ENCODE results near the gene AGBL4. TPM values are rescaled to one million over a fixed set of nuclear protein-coding genes. Genes with fewer than 3 reads are reported as not detected.

Gene AGBL4
- total and polyA plus RNA-seq, 2 of the 13 experiments (the other 11 are each of a cell fraction or from before 2014, with no cell fraction given): not detected

- in situ Hi-C loops (cut with HindIII; ENCODE audit: extremely low pct_ligation_motif_present, low pct_unique_long_range_greater_than_20kb): no loop called here
Observed at GRCh38 chr1:49050041-49050440, 973.7 kb downstream of the AGBL4 start.

More at GRCh38 chr1:49050041-49050440, 973.7 kb downstream of the AGBL4 start:
- Histone ChIP-seq H3K27me3 (ENCODE audit: control insufficient read depth in 1 of 2, insufficient read depth in 2 of 2, low read length in 2 of 2) (no peaks in the 10 kb centered on the region), H4K20me1 (ENCODE audit: insufficient read depth, low read length) (no peaks in the 10 kb centered on the region), H3K4me1 (ENCODE audit: insufficient read depth, low read length) (no peaks in the 10 kb centered on the region), H3K36me3 (replicated peaks in 1 of 2; ENCODE audit: control insufficient read depth in 1 of 2, insufficient read depth in 2 of 2, low read length in 2 of 2) (no peaks in the 10 kb centered on the region), H3K9me3 (ENCODE audit: low read length) (peaks cover 61% of the 10 kb centered on the region), H2AFZ (ENCODE audit: low read length) (no peak overlapping the region), H3K9ac (ENCODE audit: insufficient read depth, low read depth, low read length) (no peak overlapping the region), H3K4me3 (replicated peaks in 1 of 3; ENCODE audit: insufficient read depth in 1 of 3, low read depth in 2 of 3, low read length in 3 of 3) (no peak overlapping the region), H3K4me2 (ENCODE audit: low read depth, low read length) (no peak overlapping the region), H3K27ac (ENCODE audit: extremely low read length, insufficient read depth, low read length) (no peak overlapping the region), H3K79me2 (ENCODE audit: insufficient read depth, low read length) (no peaks in the 10 kb centered on the region)
- POLR2A ChIA-PET: no interaction called here
- DNase-seq (ENCODE audit: low spot score): no peak
- intact Hi-C loops (cut with micrococcal nuclease; ENCODE audit: unreplicated experiment): no loop called here
- no peak for TF ChIP-seq SKIL (CRISPR knock-in tag; IDR thresholded peaks at IDR 0.05; ENCODE audit: borderline replicate concordance)
- TF ChIP-seq POLR2A (IDR thresholded peaks at IDR 0.05; ENCODE audit: insufficient read depth in 1 of 2, low read depth in 2 of 2, low read length in 2 of 2): no peak
- no peak for TF ChIP-seq ZNF264 (CRISPR knock-in tag; IDR thresholded peaks at IDR 0.05)
- TF ChIP-seq FIP1L1 (IDR thresholded peaks at IDR 0.05; ENCODE audit: borderline replicate concordance, insufficient read depth, low read depth, low read length): no peak
- TF ChIP-seq SRSF4 (IDR thresholded peaks at IDR 0.05; ENCODE audit: low read depth, low read length, poor library complexity, severe bottlenecking): no peak
- TF ChIP-seq ATF2 (CRISPR knock-in tag; IDR thresholded peaks at IDR 0.05): no peak
- no peak for TF ChIP-seq ZFP90 (CRISPR knock-in tag; IDR thresholded peaks at IDR 0.05; ENCODE audit: borderline replicate concordance)
- TF ChIP-seq GATAD1 (CRISPR knock-in tag; IDR thresholded peaks at IDR 0.05): no peak
- no peak for TF ChIP-seq XRCC5 (optimal IDR thresholded peaks at IDR 0.05; ENCODE audit: low read length)
- no peak for TF ChIP-seq ZSCAN9 (CRISPR knock-in tag; IDR thresholded peaks at IDR 0.05; ENCODE audit: borderline replicate concordance)
- no peak for TF ChIP-seq ZNF720 (CRISPR knock-in tag; IDR thresholded peaks at IDR 0.05)
- CTCF ChIA-PET (ENCODE audit: low intra/inter-chr PET ratio, low total read pairs): no interaction called here
- no peak for ATAC-seq
- WGBS (ENCODE audit: low lambda C conversion rate): 0% methylated on average over 4 of the region's 4 CpGs
- no TSS peak for BruUV-seq (replicated peaks)
- no peak for FAIRE-seq
